NCI-H226 (cell line): ENCODE data around the gene TMEM272.

Experiments
- DNase-seq: peaks from one replicate; pipeline ENCODE4 v3.0.0-alpha.2; 2015

TMEM272 gene

DNA sequence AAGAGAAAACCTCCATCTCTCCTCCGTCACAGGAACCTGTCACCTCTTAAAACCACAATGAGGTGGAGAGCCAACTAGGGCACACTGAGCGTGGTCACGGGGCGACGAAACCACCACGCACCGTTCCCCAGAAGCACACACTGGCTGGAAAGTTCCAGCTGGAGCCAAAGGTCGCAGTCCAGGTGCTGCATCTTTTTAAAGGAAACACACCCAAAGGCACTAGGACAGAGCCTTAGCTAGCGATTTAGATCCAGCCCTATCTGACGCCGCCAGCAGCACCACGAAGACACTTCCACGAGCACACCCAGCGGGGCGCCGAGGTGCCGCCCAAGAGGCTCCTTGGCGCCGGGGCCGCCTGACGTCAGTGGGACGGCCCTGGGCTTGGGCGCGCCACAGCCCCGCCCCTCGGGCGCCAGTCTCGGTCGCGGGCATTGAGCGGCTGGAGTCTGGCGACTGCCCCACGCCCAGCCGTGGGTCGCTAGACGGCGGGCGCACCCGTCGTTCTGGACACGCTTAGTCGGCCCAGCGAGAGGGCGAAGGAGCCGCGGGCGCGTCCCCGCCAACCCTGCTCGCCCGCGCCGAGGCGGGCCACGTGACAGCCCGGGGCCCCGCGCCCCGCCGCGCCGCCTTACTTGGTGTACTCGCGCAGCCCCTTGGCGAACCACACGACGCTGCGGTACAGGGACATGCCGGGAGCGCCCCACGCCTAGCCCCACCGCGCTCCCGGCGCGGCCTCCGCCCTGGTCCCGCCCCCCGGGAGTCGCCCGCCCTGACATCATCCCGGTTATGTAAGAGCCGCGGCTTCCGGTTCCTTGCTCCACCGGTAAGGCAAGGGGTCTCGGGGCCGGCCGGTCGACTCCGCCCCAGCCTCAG is 41.3 kb downstream of the TMEM272 start, which contains the start of gene DHRS12:
Gene DHRS12, minus strand, starts transcription at position 742 of the 873 bp plus-strand sequence. CDS start 4,504 bp downstream, outside the sequence.
- DNase-seq, result peak; percentile 78

DNA sequence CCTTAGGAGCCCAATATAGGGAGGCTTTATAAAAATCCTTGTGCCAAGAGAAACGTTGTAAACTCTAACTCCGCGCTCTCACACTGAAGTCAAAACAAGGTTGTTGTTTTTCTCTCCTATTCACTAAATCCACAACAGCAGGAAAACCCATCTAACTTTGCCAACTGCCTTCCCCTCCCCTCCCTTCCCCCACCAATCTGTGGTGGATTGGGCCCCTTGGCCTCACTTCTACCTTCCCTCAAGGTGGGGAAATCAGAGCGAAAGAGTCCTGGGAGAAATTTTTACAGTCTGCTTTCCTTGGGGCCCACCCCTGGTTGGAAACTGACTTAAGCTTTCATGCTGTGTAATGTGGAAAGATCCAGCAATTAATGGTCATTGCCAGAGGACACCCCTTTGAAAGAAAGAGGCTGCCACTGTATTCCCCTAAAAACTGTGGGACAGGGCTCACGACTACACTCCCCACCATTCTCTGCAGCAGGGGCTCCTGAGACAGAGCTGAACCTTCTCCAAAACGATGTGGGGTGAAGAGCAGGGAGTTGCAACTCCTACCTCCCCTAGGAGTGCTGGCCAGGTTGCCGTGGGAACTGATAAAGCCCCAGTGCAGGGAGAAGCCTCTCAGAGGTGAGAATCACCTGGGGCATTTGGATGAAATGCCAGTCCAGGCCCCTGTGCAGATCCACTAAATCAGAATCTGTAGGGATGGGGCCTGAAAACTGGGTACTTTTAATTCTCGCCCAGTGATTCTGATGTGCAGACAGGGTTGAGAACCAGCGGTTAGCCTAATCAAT is 42.2 kb downstream of the TMEM272 start:
- DNase-seq, result no peak

DNA sequence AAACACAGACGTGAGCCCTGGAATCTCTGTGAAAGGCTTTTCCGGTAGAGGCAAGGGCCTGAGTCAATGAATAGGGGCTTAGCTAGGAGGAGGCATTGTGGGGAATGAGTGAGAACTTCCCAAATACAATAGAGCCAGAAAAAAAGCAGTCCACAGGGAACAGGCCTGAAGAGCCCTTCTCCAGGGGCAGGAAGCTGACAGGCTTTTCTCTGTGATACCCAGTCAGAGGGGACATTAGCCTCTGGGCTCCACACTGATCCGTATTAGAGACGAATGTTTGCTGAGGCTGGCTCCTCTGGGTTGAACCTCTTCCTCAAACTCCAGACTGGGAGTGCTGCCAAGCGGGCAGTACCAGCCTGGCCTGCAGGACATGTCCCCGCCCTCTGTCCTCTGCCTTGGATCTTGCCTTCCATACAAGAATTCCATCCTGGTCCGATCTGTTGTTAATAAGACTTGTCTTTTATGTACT is 43.3 kb downstream of the TMEM272 start:
- DNase-seq, result no peak

DNA sequence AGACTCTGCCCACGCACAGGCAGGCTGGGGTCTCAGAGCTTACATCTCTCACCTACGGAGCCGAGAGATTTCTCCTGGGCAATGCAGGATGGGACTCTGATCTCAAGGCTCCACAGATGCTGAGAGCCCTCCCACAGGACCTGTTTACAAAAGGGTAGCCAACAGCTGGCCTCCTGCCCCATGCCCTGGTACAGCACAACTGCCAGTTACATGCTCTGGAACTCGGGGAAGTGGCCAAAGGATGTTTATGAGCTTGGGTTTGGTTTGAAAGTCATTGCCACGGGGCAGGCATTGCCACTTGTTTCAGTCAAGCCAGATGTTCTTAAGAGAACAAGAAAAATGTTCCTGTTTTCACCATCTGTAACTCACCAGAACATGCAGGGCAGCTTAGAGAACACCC is 44.5 kb downstream of the TMEM272 start:
- no peak for DNase-seq

DNA sequence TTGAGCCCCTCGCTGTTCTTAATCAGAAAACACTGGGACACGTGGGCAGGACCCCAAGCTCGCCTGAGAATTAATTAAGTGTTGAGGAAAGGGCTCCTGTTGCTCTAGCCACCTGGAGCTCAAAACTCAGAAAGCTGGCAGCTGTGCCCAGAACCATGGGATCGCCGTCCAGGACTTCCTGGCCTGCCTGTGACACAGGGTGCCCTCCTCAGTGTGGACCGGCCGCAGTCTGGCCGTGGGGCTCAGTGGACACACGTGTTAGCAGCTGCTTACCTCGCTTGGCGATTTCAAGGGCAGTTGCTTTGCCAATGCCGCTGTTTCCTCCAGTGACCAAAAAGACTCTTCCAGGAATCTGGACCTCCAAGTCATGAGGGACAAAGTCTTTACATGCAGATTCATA is 45.7 kb downstream of the TMEM272 start:
- no peak for DNase-seq

DNA sequence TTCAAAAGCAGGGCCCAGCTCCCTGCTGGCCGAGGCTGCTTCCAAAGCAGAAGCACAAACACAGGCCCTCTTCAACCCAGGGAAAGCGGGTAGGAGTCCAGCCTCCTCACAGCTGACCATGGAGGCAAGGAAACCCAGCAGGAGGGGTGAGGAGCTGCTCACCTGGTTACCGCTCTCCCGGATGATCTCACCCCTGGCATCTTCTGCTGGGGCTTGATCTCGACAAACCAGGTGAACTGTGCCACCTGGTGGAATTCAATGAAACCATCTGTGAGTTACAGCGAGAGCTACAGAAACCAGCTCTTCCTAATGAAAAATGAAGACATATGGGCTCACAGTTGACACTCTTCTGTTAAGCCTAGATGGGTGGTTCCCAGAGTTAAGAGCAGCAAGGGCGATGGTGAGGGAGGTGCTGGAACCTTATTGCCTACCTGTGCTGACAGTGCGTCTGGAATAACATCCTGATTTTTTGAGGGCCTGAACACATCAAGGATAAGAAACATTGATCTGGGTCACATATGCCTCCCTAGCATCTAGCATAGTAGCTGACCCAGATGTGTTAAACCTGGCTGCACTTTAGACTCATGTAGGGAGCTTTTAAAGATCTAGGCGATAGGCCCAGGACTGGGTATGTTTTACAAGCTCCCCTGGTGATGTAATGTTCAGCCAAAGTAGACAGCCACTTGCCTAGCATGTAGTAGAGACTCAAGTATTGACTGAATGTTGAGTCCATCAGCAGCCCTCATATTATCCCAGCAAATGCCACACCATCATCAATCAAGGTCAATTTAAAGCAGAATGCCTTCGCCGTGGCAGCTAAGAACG is 47.1 kb downstream of the TMEM272 start:
- DNase-seq, result peak; percentile 52

DNA sequence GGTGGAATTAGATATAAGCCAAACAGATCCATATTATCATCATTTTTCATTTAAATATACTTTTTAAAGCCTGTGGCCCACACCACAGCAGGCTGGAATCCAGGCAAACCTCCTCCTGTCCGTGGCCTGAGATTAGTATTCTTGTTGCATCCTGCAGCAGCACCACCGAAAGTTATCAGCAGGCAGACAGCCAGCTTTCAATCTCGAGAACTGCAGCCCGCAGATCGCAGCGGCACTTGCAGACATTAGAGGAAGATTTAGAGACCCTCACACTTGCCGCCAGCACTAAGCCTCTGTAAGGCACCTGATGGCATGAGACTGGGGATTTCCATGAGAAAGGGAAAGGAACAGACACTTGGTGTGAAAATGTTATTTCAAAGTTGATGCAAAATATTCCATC is 48.4 kb downstream of the TMEM272 start:
- DNase-seq, result no peak

DNA sequence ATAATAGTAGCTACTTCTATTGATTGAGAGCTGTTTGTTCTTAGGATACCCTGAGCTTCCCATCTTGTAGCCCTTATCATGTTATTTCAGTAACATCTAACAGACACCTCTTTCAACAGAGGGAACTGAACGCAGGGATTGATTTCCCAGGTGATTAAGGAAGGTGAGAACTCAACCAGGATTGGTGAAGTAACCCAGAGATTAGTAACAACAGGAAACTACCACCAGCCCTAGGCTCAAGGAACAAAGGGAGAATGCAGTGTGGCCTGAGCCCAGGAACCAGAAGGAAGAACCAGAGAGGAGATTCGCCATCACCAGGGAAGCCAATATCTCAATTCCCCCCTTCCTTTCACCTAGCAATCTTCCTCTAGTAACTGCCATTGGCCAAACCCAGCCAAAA is 49.6 kb downstream of the TMEM272 start:
- DNase-seq, result no peak

DNA sequence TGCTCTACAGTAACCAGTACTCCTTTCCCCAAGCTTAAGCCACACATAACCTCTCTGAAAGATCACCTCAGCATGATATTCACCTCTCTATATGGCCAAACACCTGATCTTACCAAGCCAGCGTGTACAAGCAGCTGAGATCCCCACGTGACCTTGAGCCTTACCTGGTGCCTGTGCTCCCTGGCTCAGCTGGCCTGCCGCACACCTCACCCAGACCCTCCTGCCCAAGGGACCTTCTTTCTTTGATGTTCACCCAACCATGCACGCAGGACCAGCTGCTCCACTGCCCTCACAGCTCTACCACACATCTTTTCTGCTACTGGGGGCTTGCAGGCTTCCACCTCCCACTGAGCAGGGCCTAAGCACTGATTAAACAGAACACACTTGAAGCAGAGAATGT is 50.0 kb downstream of the TMEM272 start:
- DNase-seq, result no peak

DNA sequence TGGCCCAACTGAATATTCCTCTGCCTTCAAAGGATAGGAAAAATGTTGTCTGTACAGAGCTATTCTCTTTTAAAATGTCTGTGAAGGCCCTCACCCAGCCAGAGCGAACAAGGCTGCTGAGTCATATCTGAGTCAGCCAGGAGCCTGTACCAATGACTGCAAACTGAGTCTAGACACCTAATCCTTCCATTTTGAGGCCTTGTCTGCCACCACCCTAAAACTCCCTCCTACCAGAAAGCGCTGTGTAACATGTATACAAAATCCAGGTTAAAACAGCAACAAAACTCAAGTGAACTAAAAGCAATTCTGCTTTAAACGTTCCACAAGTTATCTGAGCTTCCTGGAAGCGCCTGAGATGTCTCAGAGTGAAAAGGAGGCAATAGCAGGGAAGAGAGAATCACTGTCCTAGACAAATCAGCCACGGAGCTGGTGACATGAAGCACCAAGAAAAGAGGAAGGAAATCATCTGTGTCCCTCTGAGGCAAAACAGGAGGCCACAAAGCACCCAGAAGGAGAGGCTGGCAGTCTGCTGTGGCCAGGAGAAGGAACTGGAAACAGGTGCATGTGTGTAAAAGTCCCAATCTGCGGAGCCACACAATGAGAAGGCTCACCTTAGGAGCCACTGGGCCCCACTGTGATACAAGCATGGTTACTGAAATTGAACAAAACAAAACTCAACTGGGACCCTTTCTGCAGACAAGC is 51.3 kb downstream of the TMEM272 start:
- DNase-seq, result peak; percentile 56

DNA sequence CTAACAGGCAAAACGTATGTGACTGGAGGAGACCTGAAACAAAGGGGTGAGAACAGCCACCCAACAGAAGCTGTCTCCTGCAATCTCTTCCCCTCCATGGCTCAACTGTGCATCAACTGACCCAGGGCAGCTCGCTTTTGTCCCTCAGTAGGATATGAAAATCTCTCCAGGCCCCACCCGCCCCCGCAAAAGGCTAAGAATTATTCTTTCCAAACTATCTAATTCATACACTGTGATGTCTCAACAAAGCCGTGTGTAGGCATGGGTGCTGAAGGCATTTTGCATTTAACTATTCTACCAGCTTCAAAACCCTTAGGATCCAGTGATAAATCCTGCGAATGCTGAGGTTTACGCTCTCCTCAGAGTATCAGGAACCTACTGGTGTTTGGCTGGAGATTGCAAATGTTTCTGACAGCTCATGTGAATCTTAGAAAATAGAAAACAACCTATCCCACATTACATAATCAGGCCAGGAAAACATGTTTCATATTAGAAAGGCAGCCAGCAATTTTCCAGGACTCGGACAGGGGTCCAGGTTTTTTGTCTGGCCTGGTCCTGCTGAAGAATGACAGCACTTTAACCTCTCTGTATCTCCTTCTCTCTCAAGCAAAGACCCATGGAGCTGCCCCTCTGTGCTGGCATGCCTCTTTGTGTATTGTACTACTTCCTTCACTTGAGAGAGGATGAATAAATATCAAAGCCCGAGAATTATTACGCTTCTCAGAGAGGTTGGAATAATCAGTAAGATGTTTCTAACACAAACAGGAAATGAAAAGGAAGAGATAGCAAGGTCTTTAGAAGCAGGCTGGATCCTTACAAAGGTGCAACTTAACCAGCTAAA is 58.3 kb downstream of the TMEM272 start:
- no peak for DNase-seq

DNA sequence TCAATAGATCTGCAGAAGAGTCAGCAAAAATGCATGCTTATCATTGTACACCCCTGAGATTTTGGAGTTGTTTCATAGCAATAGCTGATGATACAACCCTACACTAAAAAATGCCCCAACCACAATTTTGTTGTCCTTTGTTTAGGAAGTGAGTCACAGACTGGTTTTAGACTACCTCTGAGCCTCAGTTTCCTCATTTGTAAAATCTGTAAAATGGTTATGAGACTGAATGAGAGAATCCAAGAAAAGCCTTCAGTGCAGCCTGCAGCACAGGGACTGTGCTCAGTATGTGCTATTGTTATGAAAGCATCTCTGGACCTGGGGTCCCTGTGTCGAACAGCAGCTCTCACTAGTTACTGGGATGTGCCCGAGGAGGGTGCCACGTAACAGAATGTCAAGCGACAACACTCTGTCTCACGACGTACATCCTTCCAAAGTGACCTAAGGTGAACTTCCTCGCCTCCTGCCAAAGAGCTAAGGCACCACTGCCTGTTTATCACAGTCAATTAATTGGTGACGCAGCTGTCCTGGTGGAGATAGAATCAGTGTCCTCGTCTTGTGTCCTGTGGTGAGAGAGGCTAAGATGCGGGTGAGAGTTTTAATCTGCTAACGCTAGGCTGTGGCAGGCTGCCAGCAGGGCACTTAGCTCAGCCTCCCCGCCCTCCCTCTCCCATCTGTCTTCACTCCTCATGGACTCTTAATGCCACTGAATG is 59.1 kb downstream of the TMEM272 start:
- no peak for DNase-seq

DNA sequence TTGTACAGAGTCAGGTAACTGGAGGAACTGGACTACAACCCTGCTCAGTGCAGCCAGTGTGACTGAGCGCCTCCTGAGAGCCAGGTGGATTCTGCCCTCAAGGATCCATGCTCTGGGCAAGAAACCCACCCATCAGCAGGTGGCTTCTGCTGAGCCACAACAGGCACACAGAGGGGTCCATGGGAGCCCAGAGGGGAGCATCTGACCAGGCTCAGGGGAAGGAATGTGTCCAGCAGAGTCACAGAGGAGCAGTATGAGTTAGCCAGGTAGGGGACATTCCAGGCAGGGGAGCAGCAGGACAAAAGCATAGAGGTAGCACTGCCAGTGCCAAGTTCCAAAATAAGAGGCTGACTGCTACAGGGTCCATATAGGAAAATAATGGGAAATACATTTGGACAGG is 60.9 kb downstream of the TMEM272 start:
- DNase-seq, result no peak

DNA sequence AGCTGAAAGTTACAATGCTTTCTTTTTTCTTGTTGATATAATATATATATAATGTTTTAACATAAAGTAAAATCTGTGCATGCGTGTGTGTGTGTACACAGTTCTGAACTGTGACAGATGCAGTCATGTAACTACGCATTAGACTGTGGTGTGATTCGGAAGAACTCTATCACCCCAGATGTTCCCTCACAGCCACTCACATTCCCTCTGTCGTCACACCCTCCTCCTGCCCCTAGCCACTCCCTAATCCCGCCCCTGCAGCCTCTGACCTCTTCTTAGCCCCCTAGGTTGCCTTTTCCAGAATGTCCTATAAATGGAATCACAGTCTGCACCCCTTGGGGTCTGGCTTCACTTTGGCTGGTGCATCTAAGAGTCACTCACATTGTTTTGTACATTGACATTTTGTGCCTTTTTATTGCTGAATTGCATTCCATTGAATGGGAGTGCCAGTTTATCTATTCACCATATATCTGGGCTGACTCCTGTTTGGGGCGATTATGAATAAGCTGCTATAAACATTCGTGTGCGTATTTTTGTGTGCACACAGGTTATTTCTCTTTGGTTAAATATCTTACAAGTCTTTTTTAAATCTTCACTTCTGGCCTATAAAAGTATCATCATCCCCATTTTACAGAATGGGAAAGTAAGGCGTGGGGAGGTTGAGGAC is 61.4 kb downstream of the TMEM272 start:
- no peak for DNase-seq

DNA sequence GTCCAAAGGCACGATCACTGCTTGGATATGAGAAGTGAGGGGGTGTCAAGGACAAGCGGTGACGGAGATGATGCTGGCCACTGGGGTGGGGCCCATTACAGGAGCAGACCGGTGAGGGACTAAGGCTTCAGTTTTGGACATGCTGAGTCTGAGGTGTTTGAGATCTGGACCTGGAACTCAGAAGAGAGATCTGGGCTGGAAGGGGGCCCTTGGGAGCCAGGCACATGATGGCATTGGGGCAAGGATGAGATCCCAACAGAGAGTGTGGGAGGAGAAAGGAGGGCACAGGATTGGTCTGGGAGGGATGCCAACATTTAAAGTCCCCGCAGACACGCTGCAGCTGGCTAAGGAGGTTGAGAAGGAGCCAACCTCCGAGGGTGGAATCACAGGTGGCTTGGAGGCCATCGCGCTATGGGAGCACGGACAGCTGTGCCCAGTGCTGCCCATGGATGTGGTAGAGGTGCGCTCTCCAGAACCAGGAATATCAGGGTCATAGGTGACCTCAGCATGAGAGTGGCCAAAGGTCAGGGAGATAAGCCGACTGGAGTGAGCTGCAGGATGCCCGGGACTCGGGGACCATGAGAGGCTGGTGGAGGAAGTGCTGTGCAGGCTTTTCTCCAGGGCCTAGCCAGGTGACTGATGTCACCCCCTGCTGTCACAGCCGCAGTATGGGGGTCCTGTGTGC is 62.8 kb downstream of the TMEM272 start:
- no peak for DNase-seq

DNA sequence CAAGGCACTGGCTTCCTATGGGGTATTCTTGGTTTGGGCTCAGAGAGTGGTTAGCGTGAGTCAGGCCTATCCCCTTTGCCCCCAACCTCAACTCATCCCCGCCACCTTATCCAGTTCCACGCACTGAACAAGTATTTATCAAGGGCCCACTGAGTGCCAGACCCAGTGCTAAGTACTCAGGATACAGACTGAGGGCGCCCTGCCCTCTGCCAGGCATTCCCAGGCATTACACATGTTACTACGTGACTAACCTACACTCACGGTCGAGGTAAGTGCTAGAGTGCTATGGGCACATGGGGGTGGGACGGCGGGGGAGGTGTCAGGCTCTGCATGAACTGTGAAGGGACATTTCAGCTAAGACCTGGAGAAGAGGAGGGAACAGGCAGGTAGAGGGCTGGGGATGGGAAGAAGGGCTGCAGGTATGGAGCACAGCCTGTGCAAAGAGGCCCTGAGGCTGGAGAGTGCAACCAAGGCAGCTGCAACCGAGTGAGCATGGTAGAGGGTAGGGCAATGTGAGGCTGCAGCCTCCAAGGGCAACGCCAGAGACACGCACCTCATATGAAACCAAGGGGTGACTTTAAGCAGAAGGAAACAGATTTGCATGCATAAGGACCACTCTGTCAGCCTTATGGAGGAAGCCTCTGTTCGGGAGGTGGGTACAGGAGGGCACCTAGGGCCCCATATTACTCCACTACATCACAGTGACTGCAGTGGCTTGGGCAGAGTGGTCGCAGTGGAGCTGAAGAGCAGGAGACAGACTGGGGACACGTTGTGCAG is 63.5 kb downstream of the TMEM272 start:
- DNase-seq, result no peak

DNA sequence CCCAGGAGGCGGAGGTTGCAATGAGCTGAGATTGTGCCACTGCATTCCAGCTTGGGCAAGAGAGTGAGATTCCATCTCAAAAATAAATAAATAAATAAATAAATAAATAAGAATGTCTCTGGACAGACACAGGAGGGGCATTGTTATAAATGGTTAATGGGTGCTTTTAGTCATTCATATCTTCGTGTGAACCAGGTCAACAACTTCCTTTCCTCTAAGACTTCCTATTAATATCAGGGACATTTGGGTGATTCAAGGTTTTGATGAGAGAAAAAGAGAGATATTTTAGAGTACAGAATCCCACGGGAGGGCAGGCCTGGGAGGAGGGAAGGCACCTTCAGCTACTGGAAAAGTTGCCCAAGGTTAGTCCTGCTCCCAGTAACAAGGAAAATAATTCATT is 64.9 kb downstream of the TMEM272 start:
- DNase-seq, result no peak

DNA sequence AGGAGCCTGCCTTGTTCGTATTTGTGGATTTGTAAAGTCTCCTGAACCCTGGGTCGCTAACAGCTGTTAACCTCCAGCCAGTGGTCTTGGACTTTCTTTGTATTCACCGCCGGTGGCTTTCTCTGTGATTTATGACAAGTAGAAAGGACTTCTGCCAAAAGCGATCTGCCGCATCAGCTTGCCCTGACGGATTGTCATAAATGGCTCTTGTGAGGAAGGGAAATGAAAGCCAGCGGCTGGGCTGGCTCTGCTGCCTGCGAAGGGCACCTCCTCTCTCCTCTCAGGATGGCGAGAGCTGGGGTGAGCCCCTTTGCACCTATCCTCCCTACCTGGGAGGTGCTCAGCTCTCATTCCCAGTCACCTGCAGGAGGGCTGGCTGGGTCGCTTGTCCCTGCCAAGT is 66.6 kb downstream of the TMEM272 start:
- no peak for DNase-seq

DNA sequence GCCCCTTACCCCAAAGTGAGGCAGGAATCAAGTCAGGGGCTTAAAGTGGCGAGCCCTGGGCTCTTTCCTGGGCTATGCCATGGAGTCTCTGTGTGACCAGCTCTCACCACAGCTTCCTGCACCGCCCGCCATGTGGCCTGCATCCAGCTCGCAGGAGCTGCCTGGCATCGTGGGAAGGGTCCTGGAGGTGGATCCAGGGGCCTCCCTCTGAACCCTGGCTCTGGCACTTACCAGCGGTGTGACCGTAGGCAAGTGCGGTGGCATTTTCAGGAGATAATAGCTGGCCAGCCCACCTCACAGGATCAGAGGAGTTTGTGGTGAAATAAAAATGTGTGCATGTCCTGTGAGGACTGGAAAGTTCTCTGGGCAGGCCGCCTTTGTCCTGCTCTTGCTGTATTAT is 67.1 kb downstream of the TMEM272 start:
- DNase-seq, result no peak
